Muscle layer of colon (tissue), 2 donors: Measurements from ENCODE around the gene FCER1G.

Experiments
- H3K27ac ChIP-seq: one replicate; pipeline ENCODE4 v1.7.0; 2013; ENCODE audit warnings: low read depth, mild to moderate bottlenecking, low read length, moderate library complexity
- H3K27me3 ChIP-seq, 2 donors: one replicate each; pipeline ENCODE4 v1.7.0; 2013; ENCODE audit warnings: low read length in 2 of 2, mild to moderate bottlenecking in 2 of 2; ENCODE audit not compliant: insufficient read depth in 2 of 2, control insufficient read depth in 1 of 2
- H3K36me3 ChIP-seq: one replicate; pipeline ENCODE4 v1.7.0; 2013; ENCODE audit warnings: mild to moderate bottlenecking, low read length; ENCODE audit not compliant: insufficient read depth
- H3K4me1 ChIP-seq: one replicate; pipeline ENCODE4 v1.7.0; 2013; ENCODE audit warnings: mild to moderate bottlenecking, low read length; ENCODE audit not compliant: insufficient read depth
- H3K4me3 ChIP-seq, 2 donors: one replicate each; pipeline ENCODE4 v1.7.0; 2013; ENCODE audit warnings: low read length in 2 of 2, low read depth in 1 of 2, mild to moderate bottlenecking in 1 of 2, moderate library complexity in 1 of 2
- H3K9ac ChIP-seq: one replicate; pipeline ENCODE4 v1.7.0; 2013; ENCODE audit warnings: low read length
- H3K9me3 ChIP-seq: one replicate; pipeline ENCODE4 v1.7.0; 2013; ENCODE audit warnings: mild to moderate bottlenecking, low read length
- donor health status: abdominal sarcoma.
- donor health status: Adenocarcinoma of cecum.

Gene FCER1G

GRCh38 chr1:161260376-161261260 lies 45.5 kb downstream of the FCER1G start:
- Histone ChIP-seq H3K4me1 (peaks cover 10% of the 10 kb centered on the region), H3K27me3 (peaks cover 0 to 13% of the 10 kb centered on the region in 2 donors), H3K36me3 (no peaks in the 10 kb centered on the region), H3K9me3 (peaks cover 6% of the 10 kb centered on the region), H3K9ac (no peak overlapping the region), H3K27ac (peak overlapping the region; percentile 4), H3K4me3 (peak overlapping the region in 1 of 2 donors; percentile 32)

- Histone ChIP-seq H3K27ac (no peak overlapping the region), H3K27me3 (peaks cover 0 to 13% of the 10 kb centered on the region in 2 donors), H3K9me3 (peaks cover 6% of the 10 kb centered on the region), H3K9ac (no peak overlapping the region), H3K4me1 (peaks cover 18% of the 10 kb centered on the region), H3K4me3 (no peak overlapping the region), H3K36me3 (no peaks in the 10 kb centered on the region)
These were observed 46.5 kb downstream of the FCER1G start for GRCh38 chr1:161261261-161262235.

GRCh38 chr1:161265305-161265704 lies 50.2 kb downstream of the FCER1G start:
- no peaks in the 10 kb centered on the region for H3K36me3 ChIP-seq
- H3K4me1 ChIP-seq = peaks cover 22% of the 10 kb centered on the region
- H3K27me3 ChIP-seq = no peaks in the 10 kb centered on the region
- no peak overlapping the region for H3K4me3 ChIP-seq
- H3K27ac ChIP-seq = no peak overlapping the region
- H3K9ac ChIP-seq = no peak overlapping the region
- no peaks in the 10 kb centered on the region for H3K9me3 ChIP-seq

GRCh38 chr1:161266202-161266601 lies 51.1 kb downstream of the FCER1G start:
- Histone ChIP-seq H3K27me3 (no peaks in the 10 kb centered on the region), H3K9ac (no peak overlapping the region), H3K27ac (peak overlapping the region; percentile 29), H3K9me3 (no peaks in the 10 kb centered on the region), H3K36me3 (no peaks in the 10 kb centered on the region), H3K4me1 (peaks cover 16% of the 10 kb centered on the region), H3K4me3 (no peak overlapping the region)

GRCh38 chr1:161266836-161267235 lies 51.7 kb downstream of the FCER1G start:
- no peaks in the 10 kb centered on the region for H3K9me3 ChIP-seq
- H3K27me3 ChIP-seq = no peaks in the 10 kb centered on the region
- H3K36me3 ChIP-seq = no peaks in the 10 kb centered on the region
- no peak overlapping the region for H3K4me3 ChIP-seq
- peaks cover 16% of the 10 kb centered on the region for H3K4me1 ChIP-seq
- H3K27ac ChIP-seq = peak overlapping the region; percentile 54
- no peak overlapping the region for H3K9ac ChIP-seq

GRCh38 chr1:161267321-161267720 lies 52.2 kb downstream of the FCER1G start:
- H3K4me3 ChIP-seq = no peak overlapping the region
- H3K9ac ChIP-seq = no peak overlapping the region
- no peak overlapping the region for H3K27ac ChIP-seq

More at GRCh38 chr1:161267321-161267720, 52.2 kb downstream of the FCER1G start:
- Histone ChIP-seq H3K9me3 (no peaks in the 10 kb centered on the region), H3K4me1 (peaks cover 16% of the 10 kb centered on the region), H3K27me3 (no peaks in the 10 kb centered on the region), H3K36me3 (no peaks in the 10 kb centered on the region)
